HepG2 (cell line): ENCODE measurements around the gene WAS.

Experiments used
- CEBPB ChIP-seq: IDR thresholded peaks from 2 replicates; pipeline ENCODE4 v1.6.1; 2011; ENCODE audit warnings: low read depth, low read length, improper control_type of control experiment, borderline replicate concordance
- EZH2 ChIP-seq: conservative IDR thresholded peaks from 2 replicates; pipeline ENCODE4 v1.6.1; 2012; ENCODE audit warnings: mild to moderate bottlenecking, low read depth, low read length, moderate library complexity
- HMG20A ChIP-seq: IDR thresholded peaks from 2 replicates; pipeline ENCODE4 v1.6.1; 2016; ENCODE audit warnings: borderline replicate concordance
- PHB2 ChIP-seq: fragments of 450-650 bp; IDR thresholded peaks from 2 replicates; pipeline ENCODE4 v1.6.1; 2018; ENCODE audit not compliant: partially characterized antibody
- POLR2G ChIP-seq: fragments of 200-400 bp; formaldehyde crosslinking; IDR thresholded peaks from 2 replicates; pipeline ENCODE4 v1.6.1; 2018; ENCODE audit warnings: mild to moderate bottlenecking, low read depth, low read length, moderate library complexity
- ZFY ChIP-seq: sonication (generic); formaldehyde crosslinking; IDR thresholded peaks from 2 replicates; pipeline ENCODE4 v1.4.0; 2020; ENCODE audit warnings: missing genetic modification reagents
- TF ChIP-seq, protein P1 (sequence below): sonication (generic); formaldehyde crosslinking; IDR thresholded peaks from 2 replicates; pipeline ENCODE4 v1.4.0; 2020; ENCODE audit warnings: mild to moderate bottlenecking, missing genetic modification reagents
- TF ChIP-seq, protein P2 (sequence below): fragments of 450-650 bp; IDR thresholded peaks from 2 replicates; pipeline ENCODE4 v1.6.1; 2017; ENCODE audit warnings: mild to moderate bottlenecking
- TF ChIP-seq, protein P3 (sequence below): sonication (generic); formaldehyde crosslinking; IDR thresholded peaks from 2 replicates; pipeline ENCODE4 v1.4.0; 2020; ENCODE audit warnings: missing genetic modification reagents
- TF ChIP-seq, protein P4 (sequence below): sonication (generic); formaldehyde crosslinking; IDR thresholded peaks from 2 replicates; pipeline ENCODE4 v1.5.0; 2020; ENCODE audit warnings: mild to moderate bottlenecking, missing genetic modification reagents, moderate library complexity

DNA sequence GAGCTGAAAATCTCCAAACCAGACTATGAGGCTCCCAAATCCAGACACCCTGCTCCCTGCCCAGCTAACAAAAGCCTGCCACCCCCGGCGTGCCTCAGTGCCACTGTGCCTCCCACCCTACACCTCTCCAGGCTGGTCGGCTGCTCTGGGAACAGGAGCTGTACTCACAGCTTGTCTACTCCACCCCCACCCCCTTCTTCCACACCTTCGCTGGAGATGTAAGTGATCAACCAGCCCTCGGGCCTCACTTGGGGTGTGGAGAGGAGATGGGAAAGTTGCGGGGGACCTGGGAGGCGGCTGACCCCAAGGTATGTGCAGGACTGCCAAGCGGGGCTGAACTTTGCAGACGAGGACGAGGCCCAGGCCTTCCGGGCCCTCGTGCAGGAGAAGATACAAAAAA is 1.8 kb downstream of the WAS start:
- TF ChIP-seq, protein P1, sequence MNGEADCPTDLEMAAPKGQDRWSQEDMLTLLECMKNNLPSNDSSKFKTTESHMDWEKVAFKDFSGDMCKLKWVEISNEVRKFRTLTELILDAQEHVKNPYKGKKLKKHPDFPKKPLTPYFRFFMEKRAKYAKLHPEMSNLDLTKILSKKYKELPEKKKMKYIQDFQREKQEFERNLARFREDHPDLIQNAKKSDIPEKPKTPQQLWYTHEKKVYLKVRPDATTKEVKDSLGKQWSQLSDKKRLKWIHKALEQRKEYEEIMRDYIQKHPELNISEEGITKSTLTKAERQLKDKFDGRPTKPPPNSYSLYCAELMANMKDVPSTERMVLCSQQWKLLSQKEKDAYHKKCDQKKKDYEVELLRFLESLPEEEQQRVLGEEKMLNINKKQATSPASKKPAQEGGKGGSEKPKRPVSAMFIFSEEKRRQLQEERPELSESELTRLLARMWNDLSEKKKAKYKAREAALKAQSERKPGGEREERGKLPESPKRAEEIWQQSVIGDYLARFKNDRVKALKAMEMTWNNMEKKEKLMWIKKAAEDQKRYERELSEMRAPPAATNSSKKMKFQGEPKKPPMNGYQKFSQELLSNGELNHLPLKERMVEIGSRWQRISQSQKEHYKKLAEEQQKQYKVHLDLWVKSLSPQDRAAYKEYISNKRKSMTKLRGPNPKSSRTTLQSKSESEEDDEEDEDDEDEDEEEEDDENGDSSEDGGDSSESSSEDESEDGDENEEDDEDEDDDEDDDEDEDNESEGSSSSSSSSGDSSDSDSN = no peak
- TF ChIP-seq CEBPB (no peak), PHB2 (no peak), EZH2 (no peak), POLR2G (no peak), HMG20A (CRISPR knock-in tag) (no peak), ZFY (CRISPR knock-in tag) (no peak)
- TF ChIP-seq, protein P2, sequence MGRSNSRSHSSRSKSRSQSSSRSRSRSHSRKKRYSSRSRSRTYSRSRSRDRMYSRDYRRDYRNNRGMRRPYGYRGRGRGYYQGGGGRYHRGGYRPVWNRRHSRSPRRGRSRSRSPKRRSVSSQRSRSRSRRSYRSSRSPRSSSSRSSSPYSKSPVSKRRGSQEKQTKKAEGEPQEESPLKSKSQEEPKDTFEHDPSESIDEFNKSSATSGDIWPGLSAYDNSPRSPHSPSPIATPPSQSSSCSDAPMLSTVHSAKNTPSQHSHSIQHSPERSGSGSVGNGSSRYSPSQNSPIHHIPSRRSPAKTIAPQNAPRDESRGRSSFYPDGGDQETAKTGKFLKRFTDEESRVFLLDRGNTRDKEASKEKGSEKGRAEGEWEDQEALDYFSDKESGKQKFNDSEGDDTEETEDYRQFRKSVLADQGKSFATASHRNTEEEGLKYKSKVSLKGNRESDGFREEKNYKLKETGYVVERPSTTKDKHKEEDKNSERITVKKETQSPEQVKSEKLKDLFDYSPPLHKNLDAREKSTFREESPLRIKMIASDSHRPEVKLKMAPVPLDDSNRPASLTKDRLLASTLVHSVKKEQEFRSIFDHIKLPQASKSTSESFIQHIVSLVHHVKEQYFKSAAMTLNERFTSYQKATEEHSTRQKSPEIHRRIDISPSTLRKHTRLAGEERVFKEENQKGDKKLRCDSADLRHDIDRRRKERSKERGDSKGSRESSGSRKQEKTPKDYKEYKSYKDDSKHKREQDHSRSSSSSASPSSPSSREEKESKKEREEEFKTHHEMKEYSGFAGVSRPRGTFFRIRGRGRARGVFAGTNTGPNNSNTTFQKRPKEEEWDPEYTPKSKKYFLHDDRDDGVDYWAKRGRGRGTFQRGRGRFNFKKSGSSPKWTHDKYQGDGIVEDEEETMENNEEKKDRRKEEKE = no peak
- TF ChIP-seq, protein P3, sequence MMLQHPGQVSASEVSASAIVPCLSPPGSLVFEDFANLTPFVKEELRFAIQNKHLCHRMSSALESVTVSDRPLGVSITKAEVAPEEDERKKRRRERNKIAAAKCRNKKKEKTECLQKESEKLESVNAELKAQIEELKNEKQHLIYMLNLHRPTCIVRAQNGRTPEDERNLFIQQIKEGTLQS (CRISPR knock-in tag) = no peak
- TF ChIP-seq, protein P4, sequence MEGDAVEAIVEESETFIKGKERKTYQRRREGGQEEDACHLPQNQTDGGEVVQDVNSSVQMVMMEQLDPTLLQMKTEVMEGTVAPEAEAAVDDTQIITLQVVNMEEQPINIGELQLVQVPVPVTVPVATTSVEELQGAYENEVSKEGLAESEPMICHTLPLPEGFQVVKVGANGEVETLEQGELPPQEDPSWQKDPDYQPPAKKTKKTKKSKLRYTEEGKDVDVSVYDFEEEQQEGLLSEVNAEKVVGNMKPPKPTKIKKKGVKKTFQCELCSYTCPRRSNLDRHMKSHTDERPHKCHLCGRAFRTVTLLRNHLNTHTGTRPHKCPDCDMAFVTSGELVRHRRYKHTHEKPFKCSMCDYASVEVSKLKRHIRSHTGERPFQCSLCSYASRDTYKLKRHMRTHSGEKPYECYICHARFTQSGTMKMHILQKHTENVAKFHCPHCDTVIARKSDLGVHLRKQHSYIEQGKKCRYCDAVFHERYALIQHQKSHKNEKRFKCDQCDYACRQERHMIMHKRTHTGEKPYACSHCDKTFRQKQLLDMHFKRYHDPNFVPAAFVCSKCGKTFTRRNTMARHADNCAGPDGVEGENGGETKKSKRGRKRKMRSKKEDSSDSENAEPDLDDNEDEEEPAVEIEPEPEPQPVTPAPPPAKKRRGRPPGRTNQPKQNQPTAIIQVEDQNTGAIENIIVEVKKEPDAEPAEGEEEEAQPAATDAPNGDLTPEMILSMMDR (CRISPR knock-in tag) = no peak
